SU-DHL-6 (cell line): ENCODE data around the gene STOML1.

Source experiments
- H2AFZ ChIP-seq: fragments of 200-600 bp; sonication (generic); 2 replicates; pipeline ENCODE4 v1.6.1; 2014; ENCODE audit warnings: low read depth, mild to moderate bottlenecking, moderate library complexity, mixed read lengths, antibody characterized with exemption, low read length; ENCODE audit not compliant: severe bottlenecking
- H3F3A ChIP-seq: fragments of 200-600 bp; shearing (Covaris generic); 2 replicates; pipeline ENCODE4 v1.6.0; 2016; ENCODE audit warnings: antibody characterized with exemption, mild to moderate bottlenecking; ENCODE audit not compliant: insufficient read depth
- H3K27ac ChIP-seq: fragments of 200-600 bp; sonication (generic); 2 replicates; pipeline ENCODE4 v1.5.1; 2016; ENCODE audit warnings: low read depth, mild to moderate bottlenecking, low read length, moderate library complexity, mixed read lengths
- H3K27me3 ChIP-seq: fragments of 200-600 bp; sonication (generic), shearing (Covaris generic); 2 replicates; pipeline ENCODE4 v1.6.0; 2014; ENCODE audit warnings: mild to moderate bottlenecking, low read length
- H3K36me3 ChIP-seq: fragments of 200-600 bp; sonication (generic); 2 replicates; pipeline ENCODE4 v1.6.1; 2014; ENCODE audit warnings: mild to moderate bottlenecking, low read length, mixed read lengths
- H3K4me2 ChIP-seq: fragments of 300-600, 200-600 bp; shearing (Covaris generic), sonication (generic); 2 replicates; pipeline ENCODE4 v1.6.0; 2014; ENCODE audit warnings: low read length, low read depth, mild to moderate bottlenecking; ENCODE audit not compliant: poor library complexity, severe bottlenecking
- H3K4me3 ChIP-seq: fragments of 200-600 bp; sonication (generic); 2 replicates; pipeline ENCODE4 v1.5.1; 2014; ENCODE audit warnings: antibody characterized with exemption, low read length, mild to moderate bottlenecking, mixed read lengths; ENCODE audit not compliant: insufficient read depth, poor library complexity, severe bottlenecking
- H3K79me2 ChIP-seq: fragments of 200-600 bp; sonication (generic); 2 replicates; pipeline ENCODE4 v1.6.1; 2014; ENCODE audit warnings: mild to moderate bottlenecking, low read length, moderate library complexity; ENCODE audit not compliant: insufficient read depth
- H3K9ac ChIP-seq: fragments of 200-600 bp; sonication (generic); 2 replicates; pipeline ENCODE4 v1.7.0; 2014; ENCODE audit warnings: mild to moderate bottlenecking, low read length
- H3K9me2 ChIP-seq: fragments of 200-600 bp; sonication (generic); replicated peaks from 2 replicates; pipeline ENCODE4 v1.6.1; 2014; ENCODE audit warnings: low read length; ENCODE audit not compliant: insufficient read depth
- H3K9me3 ChIP-seq: fragments of 200-600 bp; sonication (generic); 2 replicates; pipeline ENCODE4 v1.6.1; 2014; ENCODE audit warnings: low read length, mixed read lengths; ENCODE audit not compliant: insufficient read depth
- H4K20me1 ChIP-seq: fragments of 200-600 bp; sonication (generic); 2 replicates; pipeline ENCODE4 v1.6.1; 2014; ENCODE audit warnings: low read depth, mild to moderate bottlenecking, antibody characterized with exemption, low read length, moderate library complexity, mixed read lengths
- EZH2phosphoT487 ChIP-seq: fragments of 200-600 bp; sonication (generic), shearing (Covaris generic); conservative IDR thresholded peaks from 2 replicates; pipeline ENCODE4 v1.6.1; 2018; ENCODE audit warnings: mild to moderate bottlenecking, antibody characterized with exemption, low read length, moderate library complexity, mixed read lengths
- TF ChIP-seq, protein P1 (sequence below): fragments of 200-600 bp; sonication (generic); IDR thresholded peaks from one replicate; pipeline ENCODE4 v1.5.1; 2017; ENCODE audit warnings: antibody characterized with exemption, mild to moderate bottlenecking, low read length, moderate library complexity; ENCODE audit not compliant: insufficient read depth, poor library complexity, severe bottlenecking

The STOML1 gene

DNA sequence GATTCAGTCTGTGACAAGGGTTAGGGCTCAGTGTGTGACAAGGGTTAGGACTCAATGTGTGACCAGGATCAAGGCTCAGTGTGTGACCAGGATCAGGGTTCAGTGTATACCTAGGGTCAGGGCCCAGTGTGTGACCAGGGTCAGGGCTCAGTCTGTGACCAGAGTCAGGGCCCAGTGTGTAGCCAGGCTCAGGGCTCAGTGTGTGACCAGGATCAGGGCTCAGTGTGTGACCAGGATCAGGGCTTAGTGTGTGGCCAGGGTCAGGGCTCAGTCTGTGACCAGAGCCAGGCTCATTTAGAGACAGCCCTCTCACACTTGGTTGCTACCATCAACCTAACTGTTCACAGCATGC is 41.6 kb downstream of the STOML1 start:
- H4K20me1 ChIP-seq, result no peaks in the 10 kb centered on the region
- no peaks in the 10 kb centered on the region for H3K79me2 ChIP-seq
- no peaks in the 10 kb centered on the region for H3K9me3 ChIP-seq
- H3K27me3 ChIP-seq, result no peaks in the 10 kb centered on the region
- no peaks in the 10 kb centered on the region for H3K9me2 ChIP-seq
- H3F3A ChIP-seq, result no peaks in the 10 kb centered on the region
- no peak overlapping the region for H2AFZ ChIP-seq
- no peak overlapping the region for H3K27ac ChIP-seq
- no peak overlapping the region for H3K4me3 ChIP-seq
- TF ChIP-seq EZH2phosphoT487, result no peak
- TF ChIP-seq, protein P1, sequence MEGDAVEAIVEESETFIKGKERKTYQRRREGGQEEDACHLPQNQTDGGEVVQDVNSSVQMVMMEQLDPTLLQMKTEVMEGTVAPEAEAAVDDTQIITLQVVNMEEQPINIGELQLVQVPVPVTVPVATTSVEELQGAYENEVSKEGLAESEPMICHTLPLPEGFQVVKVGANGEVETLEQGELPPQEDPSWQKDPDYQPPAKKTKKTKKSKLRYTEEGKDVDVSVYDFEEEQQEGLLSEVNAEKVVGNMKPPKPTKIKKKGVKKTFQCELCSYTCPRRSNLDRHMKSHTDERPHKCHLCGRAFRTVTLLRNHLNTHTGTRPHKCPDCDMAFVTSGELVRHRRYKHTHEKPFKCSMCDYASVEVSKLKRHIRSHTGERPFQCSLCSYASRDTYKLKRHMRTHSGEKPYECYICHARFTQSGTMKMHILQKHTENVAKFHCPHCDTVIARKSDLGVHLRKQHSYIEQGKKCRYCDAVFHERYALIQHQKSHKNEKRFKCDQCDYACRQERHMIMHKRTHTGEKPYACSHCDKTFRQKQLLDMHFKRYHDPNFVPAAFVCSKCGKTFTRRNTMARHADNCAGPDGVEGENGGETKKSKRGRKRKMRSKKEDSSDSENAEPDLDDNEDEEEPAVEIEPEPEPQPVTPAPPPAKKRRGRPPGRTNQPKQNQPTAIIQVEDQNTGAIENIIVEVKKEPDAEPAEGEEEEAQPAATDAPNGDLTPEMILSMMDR, result no peak
- H3K36me3 ChIP-seq, result no peaks in the 10 kb centered on the region
- no peak overlapping the region for H3K4me2 ChIP-seq
- H3K9ac ChIP-seq, result no peak overlapping the region

DNA sequence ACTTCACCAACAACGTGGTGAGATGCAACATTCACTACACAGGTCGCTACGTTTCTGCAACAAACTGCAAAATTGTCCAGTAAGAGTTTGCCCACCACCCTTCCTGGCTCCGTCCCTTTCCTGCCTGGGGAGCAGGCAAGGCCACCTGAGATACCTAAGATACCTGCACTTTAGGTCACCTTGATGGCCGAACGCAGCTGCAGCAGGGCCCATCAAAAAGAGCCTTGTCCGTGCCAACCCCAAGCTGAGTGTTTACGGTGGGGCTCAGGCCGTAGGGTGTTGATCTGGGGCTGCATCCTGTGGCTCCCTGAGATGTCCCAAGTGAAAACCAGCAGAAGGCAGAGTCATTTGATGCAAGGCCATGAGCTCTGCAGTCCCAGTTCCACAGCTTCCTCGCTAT is 42.6 kb downstream of the STOML1 start:
- H3K27ac ChIP-seq, result no peak overlapping the region

DNA sequence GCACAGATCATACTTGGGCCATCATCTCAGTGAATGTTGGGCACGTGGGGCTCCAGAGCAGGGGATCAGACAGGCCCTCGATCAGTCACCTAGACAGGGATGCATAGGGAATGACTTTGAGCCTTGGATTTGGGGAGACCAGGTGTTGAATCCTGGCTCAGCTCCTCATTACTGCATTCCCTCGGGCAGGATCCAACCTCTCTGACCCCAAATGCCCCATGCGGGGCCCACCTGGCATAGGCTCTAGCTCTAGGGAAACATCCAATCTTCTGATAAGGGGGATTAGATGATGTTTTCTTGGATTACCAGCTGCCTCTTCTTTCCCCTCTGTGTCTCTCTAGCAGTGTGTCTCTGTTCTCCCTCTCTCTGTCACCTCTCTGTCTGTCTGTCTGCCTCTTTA is 43.1 kb downstream of the STOML1 start:
- Histone ChIP-seq H3K4me3 (no peak overlapping the region), H3K9ac (no peak overlapping the region), H4K20me1 (no peaks in the 10 kb centered on the region), H3F3A (no peaks in the 10 kb centered on the region), H3K4me2 (no peak overlapping the region), H3K36me3 (no peaks in the 10 kb centered on the region), H3K27me3 (no peaks in the 10 kb centered on the region), H3K9me2 (no peaks in the 10 kb centered on the region), H3K79me2 (no peaks in the 10 kb centered on the region), H2AFZ (no peak overlapping the region), H3K9me3 (no peaks in the 10 kb centered on the region), H3K27ac (no peak overlapping the region)
- no peak for TF ChIP-seq EZH2phosphoT487
- TF ChIP-seq, protein P1, result no peak

More for the DNA sequence above, 42.6 kb downstream of the STOML1 start:
- TF ChIP-seq EZH2phosphoT487, result no peak
- TF ChIP-seq, protein P1, result no peak
- no peak overlapping the region for H3K9ac ChIP-seq
- no peaks in the 10 kb centered on the region for H3K36me3 ChIP-seq
- H3F3A ChIP-seq, result no peaks in the 10 kb centered on the region
- no peaks in the 10 kb centered on the region for H3K79me2 ChIP-seq
- no peak overlapping the region for H2AFZ ChIP-seq
- no peaks in the 10 kb centered on the region for H3K9me3 ChIP-seq
- no peaks in the 10 kb centered on the region for H3K9me2 ChIP-seq
- H3K27me3 ChIP-seq, result no peaks in the 10 kb centered on the region
- H3K4me3 ChIP-seq, result no peak overlapping the region
- no peak overlapping the region for H3K4me2 ChIP-seq
- no peaks in the 10 kb centered on the region for H4K20me1 ChIP-seq

DNA sequence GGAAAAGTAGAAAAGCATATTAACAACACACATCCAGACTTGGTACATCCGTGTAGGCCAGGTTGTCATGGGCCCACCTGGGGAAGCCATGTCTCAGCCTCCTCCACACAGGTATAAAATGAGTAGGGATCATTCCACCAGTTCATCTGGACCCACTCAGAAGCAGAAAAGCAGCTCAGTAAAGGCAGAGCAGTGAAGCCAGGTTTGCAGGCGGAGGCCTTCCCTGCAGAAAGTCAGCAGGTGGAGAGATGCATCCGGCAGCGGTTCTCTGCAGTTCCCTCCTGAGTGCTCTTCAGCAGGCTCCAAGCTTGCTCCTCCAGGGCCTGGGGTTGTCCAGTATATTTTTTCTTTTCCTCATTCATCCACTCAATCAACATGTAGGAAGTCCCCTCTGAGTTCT is 43.7 kb downstream of the STOML1 start:
- Histone ChIP-seq H2AFZ (no peak overlapping the region), H3K9me2 (no peaks in the 10 kb centered on the region), H3K9ac (no peak overlapping the region), H3K4me3 (no peak overlapping the region), H3K27me3 (no peaks in the 10 kb centered on the region), H3K27ac (no peak overlapping the region), H3K4me2 (no peak overlapping the region), H4K20me1 (no peaks in the 10 kb centered on the region), H3K36me3 (no peaks in the 10 kb centered on the region), H3F3A (no peaks in the 10 kb centered on the region), H3K79me2 (no peaks in the 10 kb centered on the region), H3K9me3 (no peaks in the 10 kb centered on the region)
- TF ChIP-seq EZH2phosphoT487, result no peak
- TF ChIP-seq, protein P1, result no peak
